Measurements from ENCODE around the gene STAM.

DNA sequence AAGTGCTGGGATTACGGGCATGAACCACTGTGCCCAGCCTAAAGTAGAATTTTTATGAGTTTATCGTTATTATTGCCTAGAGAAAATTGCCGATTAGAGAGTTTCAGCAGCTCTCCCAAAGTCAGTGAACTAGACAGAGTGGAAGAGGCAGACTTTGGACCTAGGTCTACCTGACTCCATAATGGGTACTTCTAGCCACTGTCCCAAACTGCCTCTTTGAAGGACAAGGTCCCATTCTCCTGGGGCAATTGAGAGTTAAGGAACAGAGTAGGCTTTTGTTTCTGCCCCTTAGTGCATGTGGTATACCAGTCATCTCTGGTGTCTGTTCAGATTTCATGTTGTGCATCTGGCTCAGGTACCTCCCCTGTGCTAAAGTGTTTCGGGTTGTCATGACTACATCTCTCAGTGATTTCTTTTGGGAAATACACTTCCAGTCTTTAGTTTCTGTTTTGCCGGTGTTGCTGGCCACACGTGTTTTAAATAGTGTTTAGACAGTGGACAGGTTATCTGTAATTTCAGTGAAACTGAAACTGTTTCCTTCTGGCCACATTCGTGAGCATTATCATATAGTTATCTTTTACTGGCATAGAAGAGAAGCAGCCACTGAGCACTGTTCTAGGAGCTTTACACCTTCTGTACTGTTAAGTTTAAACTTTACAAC is 112.7 kb downstream of the STAM start:
- TF ChIP-seq, protein P1, sequence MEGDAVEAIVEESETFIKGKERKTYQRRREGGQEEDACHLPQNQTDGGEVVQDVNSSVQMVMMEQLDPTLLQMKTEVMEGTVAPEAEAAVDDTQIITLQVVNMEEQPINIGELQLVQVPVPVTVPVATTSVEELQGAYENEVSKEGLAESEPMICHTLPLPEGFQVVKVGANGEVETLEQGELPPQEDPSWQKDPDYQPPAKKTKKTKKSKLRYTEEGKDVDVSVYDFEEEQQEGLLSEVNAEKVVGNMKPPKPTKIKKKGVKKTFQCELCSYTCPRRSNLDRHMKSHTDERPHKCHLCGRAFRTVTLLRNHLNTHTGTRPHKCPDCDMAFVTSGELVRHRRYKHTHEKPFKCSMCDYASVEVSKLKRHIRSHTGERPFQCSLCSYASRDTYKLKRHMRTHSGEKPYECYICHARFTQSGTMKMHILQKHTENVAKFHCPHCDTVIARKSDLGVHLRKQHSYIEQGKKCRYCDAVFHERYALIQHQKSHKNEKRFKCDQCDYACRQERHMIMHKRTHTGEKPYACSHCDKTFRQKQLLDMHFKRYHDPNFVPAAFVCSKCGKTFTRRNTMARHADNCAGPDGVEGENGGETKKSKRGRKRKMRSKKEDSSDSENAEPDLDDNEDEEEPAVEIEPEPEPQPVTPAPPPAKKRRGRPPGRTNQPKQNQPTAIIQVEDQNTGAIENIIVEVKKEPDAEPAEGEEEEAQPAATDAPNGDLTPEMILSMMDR (IDR thresholded peaks at IDR 0.05): no peak
- TF ChIP-seq POLR2A (IDR thresholded peaks at IDR 0.05): no peak
- peak in 1 of 3 donors; percentile 11 for TF ChIP-seq POLR2AphosphoS5 (IDR thresholded peaks at IDR 0.05)
- TF ChIP-seq EP300 (IDR thresholded peaks at IDR 0.05): no peak
